IMR-90 (cell line): Measurements from ENCODE around the gene SKP1. TPM values are rescaled to one million over a fixed set of nuclear protein-coding genes. Genes with fewer than 3 reads are reported as not detected.

Experiments used
- ATAC-seq: fragments of 200-7000 bp; cut with Tn5 transposase; 2 replicates; pipeline ENCODE4 v1.9.1; 2020; ENCODE audit warnings: low read depth, mild to moderate bottlenecking, moderate library complexity
- BruUV-seq: library from RNA; stranded (reverse); fragments of 400-500 nt; replicated peaks from 2 replicates; lab custom pipeline; 2021; lab: Mats Ljungman, UMichigan
- CTCF ChIA-PET: fragments of 300-600 bp; formaldehyde crosslinking; extraction: SDS; loops from one replicate; lab custom pipeline; 2021; ENCODE audit warnings: antibody characterized with exemption; lab: Yijun Ruan, JAX
- POLR2A ChIA-PET: fragments of 300-600 bp; sonication (Branson Sonifier 250); formaldehyde crosslinking; loops from one replicate; lab custom pipeline; 2022; ENCODE audit warnings: antibody characterized with exemption; ENCODE audit not compliant: unreplicated experiment; lab: Charles Lee
- DNase-seq: peaks from one replicate; pipeline ENCODE4 v3.0.0; 2013
- H2AFZ ChIP-seq: replicated peaks from 2 replicates; pipeline ENCODE3; 2013; ENCODE audit warnings: low read length, mild to moderate bottlenecking; ENCODE audit not compliant: poor library complexity
- H2AK5ac ChIP-seq: 2 replicates; pipeline ENCODE4 v1.6.1; 2013; ENCODE audit warnings: low read depth, low read length, inconsistent platforms
- H2AK9ac ChIP-seq: replicated peaks from 2 replicates; pipeline ENCODE3; 2013; ENCODE audit warnings: mild to moderate bottlenecking, low read depth, low read length, moderate library complexity; ENCODE audit not compliant: poor library complexity
- H2BK120ac ChIP-seq: 2 replicates; pipeline ENCODE4 v1.6.1; 2013; ENCODE audit warnings: low read depth, low read length, inconsistent platforms
- H2BK15ac ChIP-seq: 3 replicates; pipeline ENCODE4 v1.6.1; 2013; ENCODE audit warnings: low read depth, low read length, inconsistent platforms
- H2BK20ac ChIP-seq: 2 replicates; pipeline ENCODE4 v1.6.1; 2013; ENCODE audit warnings: low read depth, mild to moderate bottlenecking, inconsistent platforms, low read length, moderate library complexity
- H2BK5ac ChIP-seq: 2 replicates; pipeline ENCODE4 v1.6.1; 2013; ENCODE audit warnings: mild to moderate bottlenecking, low read depth, low read length, inconsistent platforms; ENCODE audit not compliant: poor library complexity, severe bottlenecking
- H3K14ac ChIP-seq: replicated peaks from 2 replicates; pipeline ENCODE4 v1.6.1; 2013; ENCODE audit warnings: low read depth, low read length, inconsistent platforms
- H3K18ac ChIP-seq: 2 replicates; pipeline ENCODE4 v1.6.1; 2013; ENCODE audit warnings: low read depth, low read length, control low read depth
- H3K23ac ChIP-seq: 2 replicates; pipeline ENCODE4 v1.6.1; 2013; ENCODE audit warnings: low read depth, low read length, inconsistent platforms
- H3K27ac ChIP-seq: 2 replicates; pipeline ENCODE4 v1.5.1; 2013; ENCODE audit warnings: mild to moderate bottlenecking, control low read depth, low read length; ENCODE audit not compliant: insufficient read depth
- H3K27me3 ChIP-seq: 2 replicates; pipeline ENCODE4 v1.6.1; 2013; ENCODE audit warnings: low read length; ENCODE audit not compliant: control insufficient read depth, insufficient read depth
- H3K36me3 ChIP-seq: 2 replicates; pipeline ENCODE4 v1.6.1; 2013; ENCODE audit warnings: low read length, mixed read lengths; ENCODE audit not compliant: control insufficient read depth, insufficient read depth
- H3K4ac ChIP-seq: 2 replicates; pipeline ENCODE4 v1.6.1; 2013; ENCODE audit warnings: low read depth, low read length, inconsistent platforms
- H3K4me1 ChIP-seq: 2 replicates; pipeline ENCODE4 v1.6.1; 2013; ENCODE audit warnings: low read length, mixed read lengths; ENCODE audit not compliant: control insufficient read depth, insufficient read depth
- H3K4me2 ChIP-seq: 2 replicates; pipeline ENCODE4 v1.6.1; 2013; ENCODE audit warnings: low read depth, mild to moderate bottlenecking, control low read depth, low read length, moderate library complexity
- H3K4me3 ChIP-seq: 2 replicates; pipeline ENCODE4 v1.5.1; 2013; ENCODE audit warnings: low read depth, mild to moderate bottlenecking, control low read depth, low read length, moderate library complexity; ENCODE audit not compliant: insufficient read depth
- H3K56ac ChIP-seq: 2 replicates; pipeline ENCODE4 v1.6.1; 2013; ENCODE audit warnings: low read length, inconsistent platforms; ENCODE audit not compliant: insufficient read depth; ENCODE audit errors: extremely low read depth
- H3K79me1 ChIP-seq, 2 experiments: 2 replicates each; pipeline ENCODE4 v1.6.1; 2013; ENCODE audit warnings: low read length in 2 of 2, inconsistent platforms in 1 of 2, low read depth in 1 of 2
- H3K9ac ChIP-seq: 2 replicates; pipeline ENCODE4 v1.6.1; 2013; ENCODE audit warnings: low read depth, low read length, control low read depth
- H3K9me1 ChIP-seq: 2 replicates; pipeline ENCODE4 v1.6.1; 2013; ENCODE audit warnings: low read length, inconsistent platforms; ENCODE audit not compliant: insufficient read depth
- H3K9me3 ChIP-seq: 2 replicates; pipeline ENCODE4 v1.6.1; 2013; ENCODE audit warnings: low read length; ENCODE audit not compliant: control insufficient read depth, insufficient read depth
- H4K20me1 ChIP-seq: 2 replicates; pipeline ENCODE4 v1.6.1; 2013; ENCODE audit warnings: low read length, inconsistent platforms; ENCODE audit not compliant: insufficient read depth
- H4K5ac ChIP-seq: 2 replicates; pipeline ENCODE4 v1.6.1; 2013; ENCODE audit warnings: mild to moderate bottlenecking, low read depth, low read length, control low read depth
- H4K8ac ChIP-seq, 2 experiments: 2 replicates each; pipeline ENCODE4 v1.6.1; 2013; ENCODE audit warnings: low read depth in 2 of 2, low read length in 2 of 2, control low read depth in 1 of 2, inconsistent platforms in 1 of 2
- H4K91ac ChIP-seq: 2 replicates; pipeline ENCODE4 v1.6.1; 2013; ENCODE audit warnings: low read depth, low read length, inconsistent platforms; ENCODE audit not compliant: insufficient read depth
- BHLHE40 ChIP-seq: fragments of 150-350 bp; IDR thresholded peaks from 2 replicates; pipeline ENCODE4 v1.6.1; 2016; ENCODE audit warnings: mild to moderate bottlenecking, low read depth, low read length
- CHD1 ChIP-seq: IDR thresholded peaks from 2 replicates; pipeline ENCODE4 v1.6.1; 2012; ENCODE audit warnings: low read depth, low read length, improper control_type of control experiment
- MAFK ChIP-seq: IDR thresholded peaks from 2 replicates; pipeline ENCODE4 v1.6.1; 2012; ENCODE audit warnings: low read depth, low read length, improper control_type of control experiment
- POLR2A ChIP-seq: IDR thresholded peaks from 2 replicates; pipeline ENCODE4 v1.6.1; 2012; ENCODE audit warnings: mild to moderate bottlenecking, low read depth, low read length
- WGBS, 2 experiments: methylation state at CpG; one replicate each; pipeline versions ENCODE4 v1.1.5 to v1.1.7; 2013; ENCODE audit warnings: missing lambda C conversion rate in 2 of 2; ENCODE audit not compliant: insufficient read length in 1 of 2; ENCODE audit errors: extremely low coverage in 2 of 2; 5-methylcytosine and 5-hydroxymethylcytosine counted together
- dilution Hi-C: fragments of 300-500 bp; cut with HindIII; formaldehyde crosslinking; loops from one replicate; pipeline ENCODE4 v1.14.3; 2018; ENCODE audit warnings: low sequenced_read_pairs; ENCODE audit not compliant: unreplicated experiment
- in situ Hi-C: fragments of 300-500 bp; cut with MboI; formaldehyde crosslinking; loops from 3 replicates; pipeline ENCODE4 v1.14.3; 2019; ENCODE audit warnings: low sequenced_read_pairs, inconsistent platforms, mixed read lengths
- intact Hi-C: fragments of 100-400 bp; cut with micrococcal nuclease; formaldehyde crosslinking; loops from 2 replicates; pipeline ENCODE4 v1.10.0; 2022
- polyA plus RNA-seq, 3 experiments: library from polyadenylated mRNA; depleted of rRNA; stranded (reverse); fragments of >200 nt; gene quantifications; 2 replicates each; pipeline ENCODE4 v1.2.3, GENCODE V29; 2012; ENCODE audit warnings: low replicate concordance in 1 of 3
- total RNA-seq: library from RNA; depleted of rRNA; stranded (reverse); fragments of >200 nt; gene quantifications from 2 replicates; pipeline ENCODE4 v1.2.3, GENCODE V29; 2012
- TF ChIP-seq, protein P1 (sequence below): conservative IDR thresholded peaks from 2 replicates; pipeline ENCODE4 v1.5.1; 2012; ENCODE audit warnings: mild to moderate bottlenecking, low read depth, low read length, improper control_type of control experiment
- TF ChIP-seq, protein P2 (sequence below): fragments of 150-350 bp; IDR thresholded peaks from 2 replicates; pipeline ENCODE4 v1.6.1; 2017; ENCODE audit warnings: mild to moderate bottlenecking, antibody characterized with exemption, low read length, low read depth

SKP1 gene
- total and polyA plus RNA-seq, 2 of the 4 experiments (the other 2 are of a cell fraction): 206 to 618 TPM

- H3K36me3 ChIP-seq: peaks cover 31% of the 10 kb centered on the region
- H4K20me1 ChIP-seq: peaks cover 35% of the 10 kb centered on the region
- ATAC-seq (no peak), DNase-seq (no peak)
- no peak overlapping the region for H3K27ac ChIP-seq
- ChIA-PET POLR2A (no interaction called here), CTCF (interaction anchor here (0.6 to 1.9 kb wide), 3 partner anchors 8 to 24 kb away, joined by 3 to 5 read pairs (median 3); no protein-coding TSS in a partner anchor)
- H4K5ac ChIP-seq: no peak overlapping the region
- H3K4ac ChIP-seq: no peak overlapping the region
- no peak overlapping the region for H2BK120ac ChIP-seq
- no peak overlapping the region for H4K91ac ChIP-seq
- no peaks in the 10 kb centered on the region for H3K9me3 ChIP-seq
- H2BK15ac ChIP-seq: no peak overlapping the region
- TF ChIP-seq, protein P1, sequence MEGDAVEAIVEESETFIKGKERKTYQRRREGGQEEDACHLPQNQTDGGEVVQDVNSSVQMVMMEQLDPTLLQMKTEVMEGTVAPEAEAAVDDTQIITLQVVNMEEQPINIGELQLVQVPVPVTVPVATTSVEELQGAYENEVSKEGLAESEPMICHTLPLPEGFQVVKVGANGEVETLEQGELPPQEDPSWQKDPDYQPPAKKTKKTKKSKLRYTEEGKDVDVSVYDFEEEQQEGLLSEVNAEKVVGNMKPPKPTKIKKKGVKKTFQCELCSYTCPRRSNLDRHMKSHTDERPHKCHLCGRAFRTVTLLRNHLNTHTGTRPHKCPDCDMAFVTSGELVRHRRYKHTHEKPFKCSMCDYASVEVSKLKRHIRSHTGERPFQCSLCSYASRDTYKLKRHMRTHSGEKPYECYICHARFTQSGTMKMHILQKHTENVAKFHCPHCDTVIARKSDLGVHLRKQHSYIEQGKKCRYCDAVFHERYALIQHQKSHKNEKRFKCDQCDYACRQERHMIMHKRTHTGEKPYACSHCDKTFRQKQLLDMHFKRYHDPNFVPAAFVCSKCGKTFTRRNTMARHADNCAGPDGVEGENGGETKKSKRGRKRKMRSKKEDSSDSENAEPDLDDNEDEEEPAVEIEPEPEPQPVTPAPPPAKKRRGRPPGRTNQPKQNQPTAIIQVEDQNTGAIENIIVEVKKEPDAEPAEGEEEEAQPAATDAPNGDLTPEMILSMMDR: no peak
- TF ChIP-seq MAFK (no peak), POLR2A (no peak), CHD1 (no peak), BHLHE40 (no peak)
- TF ChIP-seq, protein P2, sequence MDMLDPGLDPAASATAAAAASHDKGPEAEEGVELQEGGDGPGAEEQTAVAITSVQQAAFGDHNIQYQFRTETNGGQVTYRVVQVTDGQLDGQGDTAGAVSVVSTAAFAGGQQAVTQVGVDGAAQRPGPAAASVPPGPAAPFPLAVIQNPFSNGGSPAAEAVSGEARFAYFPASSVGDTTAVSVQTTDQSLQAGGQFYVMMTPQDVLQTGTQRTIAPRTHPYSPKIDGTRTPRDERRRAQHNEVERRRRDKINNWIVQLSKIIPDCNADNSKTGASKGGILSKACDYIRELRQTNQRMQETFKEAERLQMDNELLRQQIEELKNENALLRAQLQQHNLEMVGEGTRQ: no peak
- 60% methylated on average over 1 of the region's 3 CpGs; no CpG with 5 or more reads in 1 of the 2 experiments for WGBS, 2 experiments
- H3K9me1 ChIP-seq: peaks cover 18% of the 10 kb centered on the region
- H3K4me2 ChIP-seq: no peak overlapping the region
- in situ Hi-C loops: no loop called here
- peaks cover 28 to 66% of the 10 kb centered on the region in 2 experiments for H3K79me1 ChIP-seq
- no peak overlapping the region for H3K56ac ChIP-seq
- no peak overlapping the region for H3K9ac ChIP-seq
- no peak overlapping the region for H2AK5ac ChIP-seq
- H3K23ac ChIP-seq: no peak overlapping the region
- no peaks in the 10 kb centered on the region for H3K27me3 ChIP-seq
- no peak overlapping the region for H3K18ac ChIP-seq
- H2BK20ac ChIP-seq: no peak overlapping the region
- no TSS peak for BruUV-seq
- no peak overlapping the region for H2BK5ac ChIP-seq
- H4K8ac ChIP-seq: no peak overlapping the region
- dilution Hi-C loops: no loop called here
- intact Hi-C loops: no loop called here
- H2AFZ ChIP-seq: no peak overlapping the region
- H3K14ac ChIP-seq: no peak overlapping the region
- H3K4me3 ChIP-seq: no peak overlapping the region
- no peak overlapping the region for H2AK9ac ChIP-seq
- peaks cover 7% of the 10 kb centered on the region for H3K4me1 ChIP-seq
Measured at GRCh38 chr5:134153241-134153640, 23.5 kb downstream of the SKP1 start.
